SHP77 (cell line): ENCODE results near the gene UMOD.

Experiments used
- DNase-seq, 2 experiments: peaks; one replicate each; lab custom pipeline; 2025; lab: John Stamatoyannopoulos, UW

Gene UMOD

DNA sequence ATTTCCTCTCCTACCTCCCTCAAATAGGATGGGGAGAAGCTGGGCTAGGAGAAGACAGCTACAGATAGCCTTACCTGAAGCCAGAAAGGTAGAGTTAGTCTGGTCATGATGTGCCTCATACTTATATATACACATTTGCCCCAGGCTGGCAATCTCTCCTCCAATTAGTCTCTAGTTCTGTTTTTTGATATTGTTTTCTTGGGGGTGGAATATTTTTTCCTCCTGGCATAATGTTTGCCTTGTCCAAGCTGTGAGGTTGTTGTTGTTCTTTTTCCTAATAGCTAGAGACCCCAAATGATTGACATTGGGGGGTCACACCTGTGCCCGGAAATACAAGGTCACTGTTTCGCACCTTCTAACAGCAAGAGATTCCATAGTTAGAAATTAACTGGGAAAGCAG is at the start of gene UMOD:
UMOD (minus strand) TSS at position 101 of the 400 bp plus-strand sequence. CDS start 1,978 bp downstream, outside the sequence.
- DNase-seq = no peak

DNA sequence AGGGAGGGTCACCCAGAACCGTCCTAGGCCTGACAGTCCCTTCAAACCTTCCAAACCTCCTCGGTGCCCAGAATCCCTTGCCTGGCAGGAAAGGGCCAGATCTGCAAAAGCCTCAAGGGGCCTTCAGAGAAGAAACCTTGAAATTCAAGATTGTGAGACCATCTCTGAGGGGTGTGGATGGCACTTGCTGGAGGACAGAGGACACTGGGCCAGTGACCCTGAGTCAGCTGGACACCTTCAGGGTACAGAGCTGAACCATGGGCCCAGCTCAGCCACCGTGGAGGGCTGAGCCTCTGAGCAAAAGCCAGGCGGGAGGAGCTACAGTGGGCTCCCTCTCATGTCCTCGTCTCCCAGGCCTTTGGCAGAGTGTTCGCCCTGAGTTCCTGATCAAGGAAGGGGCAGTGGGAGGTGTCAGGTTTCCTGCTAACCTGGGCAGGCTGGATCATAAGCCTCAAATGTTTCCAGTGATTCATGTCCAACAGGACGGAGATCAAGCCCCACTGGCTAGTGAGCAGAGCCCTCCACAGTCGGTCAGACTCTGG is 49.0 kb upstream of the UMOD start:
- DNase-seq = no peak

DNA sequence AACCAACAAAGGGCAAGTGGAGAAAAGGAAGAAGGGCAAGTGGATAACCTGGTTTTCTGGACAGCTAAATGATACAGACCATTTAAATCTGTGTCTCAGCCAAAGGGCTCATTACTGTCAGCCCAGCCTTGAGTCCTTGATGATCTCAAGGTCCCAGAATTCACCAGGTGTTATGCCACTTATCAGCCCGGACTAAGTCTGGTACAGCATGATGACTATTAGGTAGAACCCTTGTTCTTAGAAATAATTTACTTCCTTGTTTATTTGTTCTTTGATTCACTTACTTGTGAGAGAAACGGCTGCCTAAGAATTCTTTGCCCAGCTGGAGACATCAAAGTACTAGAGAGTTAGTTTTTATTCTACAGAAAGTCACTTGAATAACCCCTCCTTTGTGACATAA is 48.6 kb upstream of the UMOD start:
- no peak for DNase-seq

DNA sequence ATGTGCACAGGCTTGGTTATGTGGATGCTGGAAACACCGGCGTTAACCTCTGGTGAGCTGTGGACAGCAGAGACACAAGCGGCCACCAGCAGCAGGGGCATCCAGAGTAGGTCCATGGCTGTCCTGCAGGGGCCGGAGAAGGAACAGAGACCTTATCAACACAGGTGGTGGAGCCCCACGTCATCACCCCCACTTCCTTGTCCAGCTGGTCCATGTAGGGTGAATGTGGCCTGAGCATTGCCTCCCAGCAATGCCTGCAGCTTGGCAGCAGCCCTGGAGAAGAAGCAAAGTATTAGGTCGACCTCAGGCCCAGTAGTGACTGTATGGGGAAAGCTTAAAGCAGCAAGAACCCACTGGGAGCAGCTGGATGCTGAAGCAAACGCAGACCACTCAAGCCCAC is 46.7 kb upstream of the UMOD start:
- DNase-seq = no peak

DNA sequence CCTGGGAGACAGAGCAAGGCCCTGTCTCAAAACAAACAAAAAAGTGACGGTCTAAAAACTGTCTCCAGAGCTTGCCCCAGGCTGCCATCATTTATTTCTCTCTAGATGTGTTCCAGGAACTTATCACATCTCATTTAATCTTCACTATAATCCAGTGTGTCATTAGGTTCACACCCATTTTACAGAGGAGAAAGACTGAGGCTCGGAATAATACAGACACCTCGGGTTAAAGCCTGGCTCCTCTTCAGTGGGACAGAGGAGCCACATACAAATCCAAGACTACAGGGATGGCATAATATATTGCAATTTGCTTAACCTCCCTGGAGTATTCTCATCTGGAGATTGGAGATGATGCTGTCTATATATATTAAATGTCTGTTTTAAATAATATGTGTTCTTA is 46.1 kb upstream of the UMOD start:
- DNase-seq = no peak

DNA sequence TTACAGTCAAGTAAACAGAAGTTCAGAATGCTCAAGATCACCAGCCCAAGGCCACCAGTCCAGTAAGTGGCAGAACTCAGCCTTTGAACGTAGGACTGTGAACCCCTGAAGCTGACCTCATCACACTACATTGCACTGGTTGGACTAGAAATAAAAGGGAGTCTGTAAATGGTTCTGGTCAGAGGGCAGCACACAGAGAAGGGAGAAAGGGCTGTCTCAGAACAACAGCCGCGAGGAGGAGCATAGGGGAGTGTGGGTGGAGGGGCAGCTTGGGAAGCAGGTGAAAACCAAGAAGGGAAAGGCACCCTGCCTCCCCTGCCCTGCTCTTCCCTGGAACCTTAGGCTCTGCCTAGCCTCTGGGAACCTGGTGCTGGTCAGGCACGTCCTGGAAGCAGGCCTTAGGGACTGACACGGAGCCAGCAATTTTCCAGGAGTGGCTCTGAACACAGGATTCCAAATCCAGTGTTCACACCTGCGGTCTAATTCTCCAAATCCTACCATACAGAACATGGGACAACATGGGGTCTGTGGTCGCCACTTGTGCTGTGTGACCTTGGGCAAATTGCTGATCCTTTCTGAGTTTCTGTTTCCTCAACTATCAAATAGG is 45.1 kb upstream of the UMOD start:
- no peak for DNase-seq

DNA sequence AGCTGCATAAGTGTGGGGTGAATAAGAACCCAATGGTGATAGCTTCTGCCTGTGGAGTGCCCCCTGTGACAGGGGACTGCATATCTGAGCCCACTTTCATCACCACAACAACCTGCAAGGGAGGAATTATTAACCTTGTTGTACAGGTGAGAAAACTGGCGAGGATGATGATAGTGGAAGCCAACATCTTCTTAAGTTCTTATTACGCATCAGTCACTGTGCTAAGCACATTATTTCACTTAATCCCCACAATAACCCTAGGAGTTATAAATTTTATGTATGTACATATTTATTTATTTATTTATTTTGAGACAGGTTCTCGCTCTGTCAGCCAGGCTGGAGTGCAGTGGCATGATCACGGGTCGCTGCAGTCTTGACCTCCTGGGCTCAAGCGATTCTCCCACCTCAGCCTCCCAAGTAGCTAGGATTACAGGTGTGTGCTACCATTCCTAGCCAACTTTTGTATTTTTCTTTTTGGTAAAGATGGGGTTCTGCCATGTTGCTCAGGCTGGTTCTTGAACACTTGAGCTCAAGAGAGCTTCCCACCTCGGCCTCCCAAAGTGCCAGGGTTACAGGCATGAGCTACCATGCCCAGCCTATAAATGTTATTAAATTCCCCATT is 44.4 kb upstream of the UMOD start:
- no peak for DNase-seq

DNA sequence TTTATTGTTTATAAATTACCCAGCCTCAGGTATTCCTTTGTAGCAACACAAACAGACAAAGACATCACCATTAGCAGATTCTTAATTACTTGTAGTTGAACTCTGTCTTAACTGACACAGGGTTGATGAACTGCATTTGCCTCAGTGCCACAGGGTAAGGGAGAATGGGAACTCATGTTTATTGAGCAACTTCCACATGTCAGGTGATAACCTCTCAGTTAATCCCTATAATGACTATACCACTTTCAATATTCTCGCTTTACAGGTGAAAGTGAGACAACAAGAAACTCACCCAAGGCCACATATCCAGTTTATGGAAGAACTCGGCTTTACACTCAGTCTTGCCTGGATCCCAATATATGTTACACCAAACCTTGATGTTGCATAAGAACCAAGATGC is 43.4 kb upstream of the UMOD start:
- no peak for DNase-seq

DNA sequence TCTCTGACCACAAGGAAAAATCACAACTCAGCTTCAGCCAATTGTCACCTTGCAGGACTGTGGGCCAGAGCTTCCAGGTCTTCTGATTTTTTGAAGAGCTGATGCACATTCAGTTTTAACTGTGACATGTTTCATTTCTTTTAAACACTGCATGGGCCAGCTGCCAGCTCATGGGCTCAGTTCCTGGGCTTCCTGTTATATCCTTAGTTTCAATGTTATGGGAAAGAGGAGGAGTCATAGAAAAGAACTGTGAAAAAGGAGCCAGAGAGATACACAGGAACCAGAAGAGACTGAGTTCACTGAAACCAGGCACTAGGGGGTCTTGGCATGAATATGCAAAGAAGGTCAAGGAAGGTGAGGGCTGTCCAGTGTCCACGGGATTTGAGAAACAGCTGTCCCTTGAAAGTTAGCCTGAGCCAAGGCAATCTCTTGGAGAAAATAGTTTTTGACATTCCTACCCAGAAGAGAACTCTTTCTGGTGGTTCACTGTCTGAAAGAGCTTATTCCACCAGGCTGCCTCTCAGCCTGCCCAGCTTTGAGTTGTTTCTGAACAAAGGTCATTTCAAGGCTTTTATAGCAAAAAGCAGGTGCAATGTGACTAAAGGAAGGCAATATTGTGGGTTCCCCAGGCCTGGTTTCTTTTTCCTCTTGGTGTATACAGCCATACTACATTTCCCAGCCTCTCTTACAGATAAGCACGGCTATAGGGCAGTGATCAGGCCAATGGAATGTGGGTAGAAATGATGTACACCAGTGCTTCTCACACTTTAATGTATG is 41.5 kb upstream of the UMOD start:
- no peak for DNase-seq

DNA sequence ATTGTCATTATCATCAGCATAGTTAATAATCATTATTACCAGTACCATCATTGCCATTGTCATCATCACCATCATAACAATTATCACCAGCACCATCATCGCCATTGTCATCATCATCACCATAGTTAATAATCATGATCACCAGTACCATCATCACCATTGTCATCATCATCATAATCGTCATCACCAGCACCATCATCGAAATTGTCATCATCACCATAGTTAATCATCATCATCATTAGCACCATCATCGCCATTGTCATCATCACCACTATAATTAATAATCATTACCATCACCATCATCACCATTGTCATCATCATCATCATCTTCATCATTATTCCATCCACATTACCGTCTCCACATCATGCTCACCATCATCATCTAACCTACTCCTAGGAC is 38.5 kb upstream of the UMOD start:
- no peak for DNase-seq

DNA sequence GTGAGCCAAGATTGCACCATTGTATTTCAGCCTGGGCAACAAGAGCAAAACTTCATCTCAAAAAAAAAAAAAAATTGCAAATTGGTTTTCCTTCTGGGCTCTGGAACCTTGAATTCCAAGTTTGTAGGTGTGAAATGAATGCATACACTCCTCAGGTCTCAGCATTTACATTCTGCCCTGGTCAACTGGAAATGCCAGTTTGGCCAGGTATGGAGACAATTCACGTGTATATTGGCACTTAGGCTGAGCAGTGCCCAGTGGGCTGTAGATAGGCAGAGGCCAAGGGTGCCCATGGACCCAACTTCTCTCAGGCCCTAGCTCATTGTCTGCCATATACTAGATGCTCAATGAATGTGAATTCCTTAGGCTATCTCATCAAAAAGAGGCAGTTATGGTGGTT is 36.3 kb upstream of the UMOD start:
- no peak for DNase-seq

DNA sequence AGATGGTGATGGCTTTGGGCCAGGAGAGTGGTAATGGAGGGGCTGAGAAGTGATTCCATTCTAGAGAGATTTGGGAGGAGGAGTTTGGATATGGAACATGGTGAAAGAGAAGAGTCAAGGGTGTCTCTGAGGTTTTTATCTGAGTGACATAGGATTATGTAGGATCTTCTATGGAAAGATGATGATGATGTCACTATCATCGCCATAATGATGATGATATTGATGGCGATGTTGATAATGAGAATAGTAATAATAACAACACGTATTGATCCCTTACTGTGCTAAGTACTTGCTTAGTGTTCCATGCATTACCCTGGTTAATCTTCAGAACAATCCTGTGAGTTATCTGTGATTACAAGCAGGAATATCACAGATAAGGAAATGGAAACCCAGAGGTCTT is 35.5 kb upstream of the UMOD start:
- no peak for DNase-seq

DNA sequence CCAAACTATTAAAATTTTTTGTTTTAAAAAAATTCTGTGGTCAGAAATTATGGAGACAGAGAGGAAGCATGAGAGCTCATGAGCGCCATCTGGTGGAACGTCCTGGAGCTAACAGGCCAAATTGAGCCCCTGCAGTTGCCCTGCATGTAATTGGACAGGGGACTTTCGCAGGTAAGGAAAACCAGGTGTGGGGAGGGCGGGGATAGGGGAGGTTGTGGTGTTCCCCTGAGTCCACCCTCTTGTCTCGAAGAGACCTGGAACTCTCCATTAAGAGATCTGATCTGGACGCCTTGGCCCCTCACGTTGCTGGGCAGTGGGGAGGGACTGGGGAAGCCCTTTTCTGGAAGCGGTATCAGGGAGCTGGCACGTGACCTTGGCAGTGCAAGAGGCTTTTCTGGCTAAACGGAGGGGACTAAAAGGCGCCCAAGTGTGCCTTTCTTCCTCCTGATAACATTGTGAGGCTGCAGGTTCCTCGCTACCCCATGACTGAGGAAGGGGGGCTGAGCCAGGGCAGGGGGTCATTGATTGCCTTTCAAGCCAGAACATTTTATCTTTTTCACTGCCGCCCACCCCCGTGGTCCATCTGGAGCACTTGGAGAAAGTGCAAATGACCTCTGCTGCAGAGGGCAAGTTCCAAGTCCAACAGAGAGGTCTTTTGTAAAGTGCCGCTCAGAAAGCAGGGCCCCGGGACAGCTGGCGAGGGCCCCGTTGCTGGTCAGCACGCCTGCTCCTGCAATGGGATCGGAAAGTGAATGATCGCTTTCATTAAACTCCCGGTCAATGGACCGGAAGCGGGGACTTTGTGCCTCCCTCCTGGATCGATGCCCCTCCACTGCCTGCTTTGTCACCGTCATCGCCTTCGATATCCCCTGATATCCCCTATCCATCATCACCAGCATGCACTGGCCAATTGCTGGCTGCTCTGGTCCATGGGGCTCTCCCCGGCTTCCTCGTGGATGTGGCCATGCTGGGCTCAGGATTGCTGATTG is 33.6 kb upstream of the UMOD start:
- peak in 1 of 2 experiments; percentile 5 for DNase-seq

DNA sequence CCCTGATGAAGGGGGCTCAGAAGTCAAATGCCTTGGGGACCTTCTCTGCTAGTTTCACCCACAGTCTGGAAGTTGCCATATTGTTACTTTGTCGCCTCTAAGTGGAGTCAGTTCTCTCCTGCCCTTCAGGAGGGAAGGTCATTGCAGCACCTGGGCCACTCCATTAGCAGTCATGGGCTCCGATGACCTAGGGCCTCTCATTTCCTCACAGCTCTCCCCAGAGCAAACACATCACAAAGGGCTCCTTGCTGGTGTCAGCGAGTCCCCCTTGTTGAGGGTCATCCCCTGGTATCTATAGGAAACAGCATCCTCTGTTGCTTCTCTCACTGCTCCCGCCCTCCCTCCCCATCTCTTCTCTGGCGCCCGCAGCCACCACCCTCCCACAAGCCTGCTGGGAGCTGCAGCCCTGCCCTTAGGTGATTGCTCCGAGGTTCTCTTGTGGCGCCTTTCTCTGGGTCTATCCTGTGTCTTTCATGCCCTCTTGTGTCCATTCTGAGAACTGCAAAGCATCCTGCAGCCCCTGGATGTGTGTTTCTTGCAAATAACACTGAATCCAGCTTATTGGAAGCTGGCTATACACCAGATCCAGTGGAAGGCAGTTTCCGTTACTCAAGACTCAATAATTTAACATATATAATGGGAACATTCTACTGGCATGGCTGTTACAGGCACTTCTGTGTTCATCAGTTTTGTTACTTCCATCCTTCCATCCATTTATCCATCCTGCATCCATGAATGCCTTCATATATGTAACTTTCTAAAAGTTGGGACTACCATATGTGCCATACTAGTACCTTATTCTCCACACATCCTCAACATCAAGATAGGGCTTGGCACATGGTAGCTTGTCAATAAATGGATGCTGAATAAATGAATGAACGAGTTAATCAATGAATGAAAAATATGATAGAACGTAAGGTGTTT is 30.9 kb upstream of the UMOD start:
- peak; percentile 74 to 83 for DNase-seq

DNA sequence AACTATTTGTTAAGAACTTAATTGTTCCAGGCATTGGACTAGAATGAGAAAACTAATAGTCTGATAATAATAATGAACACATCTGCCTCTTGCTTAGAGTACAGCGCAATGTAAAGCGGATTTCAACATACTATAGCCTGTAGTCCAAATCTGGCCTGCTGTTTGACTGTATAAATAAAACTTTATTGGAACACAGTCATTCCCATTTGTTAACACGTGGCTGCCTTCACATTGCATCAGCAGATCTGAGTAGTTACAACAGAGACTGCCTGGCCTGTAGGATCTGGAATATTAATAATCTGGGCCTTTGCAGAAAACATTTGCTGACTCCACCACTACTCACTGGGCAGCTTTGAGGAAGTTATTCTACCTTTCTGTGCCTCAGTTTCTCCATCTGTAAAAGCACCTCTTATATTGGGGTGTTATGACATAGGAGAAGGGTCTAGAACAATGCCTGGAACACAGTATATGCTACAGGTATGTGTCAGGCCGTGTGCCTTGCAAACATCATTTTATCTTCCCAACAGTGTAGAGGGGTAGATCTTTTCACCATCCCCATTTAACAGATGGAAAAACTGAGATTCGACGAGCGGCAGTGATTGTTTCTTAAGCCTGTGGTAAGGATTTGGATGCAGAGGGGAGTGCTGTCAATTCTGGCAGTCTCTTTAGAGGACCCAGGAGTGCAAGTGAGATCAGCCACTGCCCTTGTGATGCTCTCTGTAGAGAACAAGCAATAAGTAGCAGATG is 29.9 kb upstream of the UMOD start:
- no peak for DNase-seq

DNA sequence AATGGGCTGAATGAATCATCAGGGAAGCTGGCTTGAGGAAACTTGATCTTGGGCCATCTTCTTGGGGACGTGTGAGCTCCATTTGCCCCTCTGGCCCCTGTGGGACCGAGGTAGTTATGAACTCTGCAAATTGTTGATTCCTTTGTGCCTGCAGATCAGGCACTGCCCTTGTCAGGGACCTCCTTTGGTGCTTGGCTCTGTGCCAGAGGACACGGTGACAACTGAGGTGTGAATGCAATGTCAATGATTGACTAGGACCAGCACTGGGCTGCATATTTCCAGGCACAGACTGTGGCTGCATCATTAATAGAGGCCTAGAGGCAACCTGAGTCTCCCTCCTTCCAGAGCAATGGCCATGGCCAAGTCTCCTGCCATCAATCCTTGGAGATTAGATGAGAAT is 28.3 kb upstream of the UMOD start:
- DNase-seq = no peak

DNA sequence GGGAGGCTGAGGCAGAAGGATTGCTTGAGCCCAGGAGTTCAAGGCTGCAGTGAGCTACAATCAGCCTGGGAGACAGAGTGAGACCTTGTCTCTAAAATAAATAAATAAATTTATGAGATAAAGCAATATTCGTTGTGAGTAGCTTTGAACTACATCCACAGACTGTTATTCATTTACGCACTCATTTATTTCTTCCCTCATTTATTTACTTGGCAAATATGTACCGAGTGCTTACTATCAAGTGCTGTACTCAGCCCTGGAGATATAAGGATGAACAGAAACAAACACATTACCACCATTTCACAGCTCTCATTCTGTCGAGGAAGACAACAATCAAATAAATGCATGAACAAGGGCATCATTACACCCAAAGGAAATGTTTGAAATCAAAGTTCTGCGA is 24.7 kb upstream of the UMOD start:
- DNase-seq = no peak

DNA sequence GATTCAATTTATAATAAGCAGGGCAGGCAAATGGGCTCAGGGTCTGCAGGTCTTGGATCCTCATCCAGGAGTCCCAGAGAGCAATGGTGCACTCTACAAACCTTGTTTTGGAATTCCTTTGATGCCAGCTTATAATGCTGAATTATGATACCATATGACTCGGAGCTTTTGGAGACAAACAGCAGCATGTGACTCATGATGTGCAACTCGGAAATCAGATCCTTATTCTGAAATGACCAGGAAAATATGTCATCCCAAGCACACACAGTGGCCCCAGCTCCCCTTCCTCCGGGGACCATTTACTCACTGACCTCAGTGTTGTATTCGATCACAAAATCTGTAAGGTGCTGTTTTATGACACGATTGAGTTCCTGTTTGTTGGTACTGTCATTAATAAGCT is 20.2 kb upstream of the UMOD start:
- no peak for DNase-seq

DNA sequence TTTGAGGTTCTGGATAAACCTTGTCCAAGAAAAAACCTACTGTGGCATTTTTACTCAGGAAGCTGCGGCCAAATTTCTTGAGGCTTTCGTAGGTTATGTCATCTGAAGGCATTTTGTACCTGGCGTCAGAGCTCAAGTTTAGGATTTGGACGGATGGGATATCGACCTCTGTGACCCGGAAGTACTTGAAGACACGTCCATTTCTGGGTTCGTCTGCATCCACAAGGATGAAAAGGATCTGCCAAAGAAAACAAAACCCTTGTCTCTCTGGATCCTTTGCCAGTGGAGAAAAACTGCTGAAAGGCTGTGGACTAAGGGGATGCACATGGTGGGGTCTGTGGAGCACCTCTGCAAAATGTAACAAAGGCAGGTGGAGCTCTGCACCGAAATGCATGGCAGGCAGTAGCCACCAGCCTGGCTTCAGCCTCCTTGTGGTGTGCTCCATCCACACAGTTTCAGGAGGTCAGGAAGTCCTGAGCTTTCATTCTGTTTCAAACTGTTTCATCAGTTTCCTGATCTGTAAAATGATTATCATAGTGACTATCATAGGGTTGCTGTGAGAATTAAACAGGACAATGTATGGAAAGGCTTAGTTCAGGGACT is 17.0 kb upstream of the UMOD start:
- no peak for DNase-seq

DNA sequence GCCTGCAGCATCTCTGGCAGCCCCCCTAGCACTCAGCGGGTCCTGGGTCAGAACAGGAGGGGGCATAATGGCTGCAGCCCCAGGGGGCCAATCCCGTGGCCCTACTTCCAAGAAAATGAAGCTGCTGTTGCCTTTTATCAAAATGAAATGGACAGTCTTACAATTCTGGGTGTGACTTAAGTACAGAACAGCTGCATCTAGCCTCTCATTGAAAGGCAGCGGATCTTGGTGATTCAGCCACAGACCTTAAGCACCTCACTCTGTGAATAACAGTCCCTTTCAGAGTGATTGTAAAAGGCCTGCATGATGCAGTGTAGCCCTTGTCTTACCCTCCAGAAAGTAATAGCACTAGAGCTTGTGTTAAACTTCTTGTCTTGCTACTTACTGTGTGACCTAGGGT is 11.5 kb upstream of the UMOD start:
- no peak for DNase-seq
